ENCODE data around the gene DPEP2NB. TPM values are rescaled to one million over a fixed set of nuclear protein-coding genes. Genes with fewer than 3 reads are reported as not detected.
A peak's percentile ranks its signal among the peaks of the same experiment; 100 is the strongest.

DPEP2NB gene
- total RNA-seq, 4 donors from 2014 or later, result not detected

- 52% methylated on average over 6 of the region's 6 CpGs for WGBS
- H3K4me3 ChIP-seq, result no peak overlapping the region
- intact Hi-C loops (cut with DNase I), result no loop called here
- peaks cover 0 to 2% (median 0%) of the 10 kb centered on the region in 4 donors for H3K4me1 ChIP-seq
- no peak for DNase-seq (ENCODE audit: extremely low spot score)
- TF ChIP-seq POLR2AphosphoS5 (IDR thresholded peaks at IDR 0.05) (peak in 1 of 2 donors; percentile 28), EP300 (IDR thresholded peaks at IDR 0.05) (no peak)
- no peaks in the 10 kb centered on the region for H3K36me3 ChIP-seq
- peaks cover 0 to 3% (median 0%) of the 10 kb centered on the region in 4 donors for H3K27me3 ChIP-seq
- H3K27ac ChIP-seq (replicated peaks in 1 of 4), result peak overlapping the region; percentile 19 to 44 (median 21)
- H3K9me3 ChIP-seq, result no peaks in the 10 kb centered on the region
Measured at GRCh38 chr16:68005786-68006286, 9.9 kb downstream of the DPEP2NB start.

- TF ChIP-seq EP300 (IDR thresholded peaks at IDR 0.05) (no peak), POLR2AphosphoS5 (IDR thresholded peaks at IDR 0.05) (no peak), POLR2A (IDR thresholded peaks at IDR 0.05; ENCODE audit: low read depth) (no peak), CTCF (IDR thresholded peaks at IDR 0.05) (no peak)
- H3K27me3 ChIP-seq, result peaks cover 0 to under 1% (median 0%) of the 10 kb centered on the region in 4 donors
- DNase-seq (ENCODE audit: extremely low spot score), result no peak
- intact Hi-C loops (cut with DNase I), result no loop called here
- H3K9me3 ChIP-seq, result no peaks in the 10 kb centered on the region
- H3K4me1 ChIP-seq, result peaks cover 0 to 8% (median 0%) of the 10 kb centered on the region in 4 donors
- WGBS, result 81% methylated on average over 8 of the region's 9 CpGs
- H3K27ac ChIP-seq (replicated peaks in 1 of 4), result peak overlapping the region; percentile 19 to 44 (median 21)
- H3K4me3 ChIP-seq, result no peak overlapping the region
- no peaks in the 10 kb centered on the region for H3K36me3 ChIP-seq
Measured at GRCh38 chr16:68005211-68005610, 10.5 kb downstream of the DPEP2NB start.

GRCh38 chr16:68003031-68003430 lies 12.7 kb downstream of the DPEP2NB start:
- peaks cover 0 to 16% (median 4%) of the 10 kb centered on the region in 4 donors for H3K4me1 ChIP-seq
- TF ChIP-seq POLR2AphosphoS5 (IDR thresholded peaks at IDR 0.05) (no peak), EP300 (IDR thresholded peaks at IDR 0.05) (no peak), POLR2A (IDR thresholded peaks at IDR 0.05; ENCODE audit: low read depth) (no peak), CTCF (IDR thresholded peaks at IDR 0.05) (no peak)
- H3K27me3 ChIP-seq, result no peaks in the 10 kb centered on the region
- intact Hi-C loops (cut with DNase I), result no loop called here
- DNase-seq (ENCODE audit: extremely low spot score), result no peak
- H3K9me3 ChIP-seq, result no peaks in the 10 kb centered on the region
- no peaks in the 10 kb centered on the region for H3K36me3 ChIP-seq
- no peak overlapping the region for H3K27ac ChIP-seq (replicated peaks in 1 of 4)
- WGBS, result 86% methylated on average over 4 of the region's 4 CpGs
- no peak overlapping the region for H3K4me3 ChIP-seq

GRCh38 chr16:68000450-68000849 lies 15.3 kb downstream of the DPEP2NB start:
- no peaks in the 10 kb centered on the region for H3K9me3 ChIP-seq
- peak overlapping the region in 2 of 4 donors; percentile 34 to 47 for H3K27ac ChIP-seq (replicated peaks in 1 of 4)
- no peak for DNase-seq (ENCODE audit: extremely low spot score)
- H3K27me3 ChIP-seq, result no peaks in the 10 kb centered on the region
- intact Hi-C loops (cut with DNase I), result no loop called here
- WGBS, result 45% methylated on average over 2 of the region's 3 CpGs
- peaks cover 0 to 16% (median 4%) of the 10 kb centered on the region in 4 donors for H3K4me1 ChIP-seq
- TF ChIP-seq CTCF (IDR thresholded peaks at IDR 0.05) (no peak), POLR2AphosphoS5 (IDR thresholded peaks at IDR 0.05) (no peak), POLR2A (IDR thresholded peaks at IDR 0.05; ENCODE audit: low read depth) (no peak), EP300 (IDR thresholded peaks at IDR 0.05) (no peak)
- H3K4me3 ChIP-seq, result no peak overlapping the region
- no peaks in the 10 kb centered on the region for H3K36me3 ChIP-seq

GRCh38 chr16:67999985-68000384 lies 15.7 kb downstream of the DPEP2NB start:
- Histone ChIP-seq H3K4me3 (no peak overlapping the region), H3K36me3 (no peaks in the 10 kb centered on the region), H3K4me1 (peaks cover 0 to 16% (median 4%) of the 10 kb centered on the region in 4 donors), H3K27me3 (no peaks in the 10 kb centered on the region), H3K9me3 (no peaks in the 10 kb centered on the region), H3K27ac (replicated peaks in 1 of 4) (peak overlapping the region in 2 of 4 donors; percentile 34 to 47)
- intact Hi-C loops (cut with DNase I), result no loop called here
- TF ChIP-seq EP300 (IDR thresholded peaks at IDR 0.05), result no peak
- TF ChIP-seq CTCF (IDR thresholded peaks at IDR 0.05), result no peak
- TF ChIP-seq POLR2AphosphoS5 (IDR thresholded peaks at IDR 0.05), result no peak
- TF ChIP-seq POLR2A (IDR thresholded peaks at IDR 0.05; ENCODE audit: low read depth), result no peak
- no peak for DNase-seq (ENCODE audit: extremely low spot score)
- WGBS, result 56% methylated on average over 1 of the region's 2 CpGs
